ENCODE results near the gene MAD1L1. TPM values are rescaled to one million over a fixed set of nuclear protein-coding genes. Genes with fewer than 3 reads are reported as not detected.

Gene MAD1L1
- total RNA-seq, 1 experiment from 2014 or later, result 163 TPM

- in situ Hi-C loops (cut with HindIII; ENCODE audit: low sequenced_read_pairs), result no loop called here
Observed at GRCh38 chr7:2049111-2049781, 183.5 kb downstream of the MAD1L1 start.

GRCh38 chr7:2048531-2048930 is 184.2 kb downstream of the MAD1L1 start:
- in situ Hi-C loops (cut with HindIII; ENCODE audit: low sequenced_read_pairs), result no loop called here
- no peak for DNase-seq (ENCODE audit: low spot score)

More at GRCh38 chr7:2049111-2049781, 183.5 kb downstream of the MAD1L1 start:
- DNase-seq (ENCODE audit: low spot score), result no peak

DNA sequence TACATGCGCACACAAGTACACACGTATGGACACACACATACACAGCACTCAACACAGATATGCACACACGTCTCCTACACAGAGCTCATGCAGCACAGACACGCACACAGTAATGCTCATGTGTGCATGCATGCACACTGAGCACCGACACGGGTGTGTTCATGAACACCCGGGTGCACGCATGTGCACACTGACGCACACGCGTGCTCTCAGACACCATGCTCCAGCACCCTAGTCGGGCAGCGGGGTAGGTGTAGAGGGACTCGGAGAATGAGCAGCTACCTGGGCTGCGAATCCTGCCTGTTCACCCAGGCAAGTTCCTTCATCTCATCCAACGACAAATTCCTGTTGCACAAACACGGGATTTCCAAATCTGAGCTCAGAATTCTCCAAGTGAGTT is 184.7 kb downstream of the MAD1L1 start:
- in situ Hi-C loops (cut with HindIII; ENCODE audit: low sequenced_read_pairs), result no loop called here
- no peak for DNase-seq (ENCODE audit: low spot score)

- no peak for DNase-seq (ENCODE audit: low spot score)
- in situ Hi-C loops (cut with HindIII; ENCODE audit: low sequenced_read_pairs), result no loop called here
Observed at GRCh38 chr7:2046581-2047565, 185.9 kb downstream of the MAD1L1 start.

DNA sequence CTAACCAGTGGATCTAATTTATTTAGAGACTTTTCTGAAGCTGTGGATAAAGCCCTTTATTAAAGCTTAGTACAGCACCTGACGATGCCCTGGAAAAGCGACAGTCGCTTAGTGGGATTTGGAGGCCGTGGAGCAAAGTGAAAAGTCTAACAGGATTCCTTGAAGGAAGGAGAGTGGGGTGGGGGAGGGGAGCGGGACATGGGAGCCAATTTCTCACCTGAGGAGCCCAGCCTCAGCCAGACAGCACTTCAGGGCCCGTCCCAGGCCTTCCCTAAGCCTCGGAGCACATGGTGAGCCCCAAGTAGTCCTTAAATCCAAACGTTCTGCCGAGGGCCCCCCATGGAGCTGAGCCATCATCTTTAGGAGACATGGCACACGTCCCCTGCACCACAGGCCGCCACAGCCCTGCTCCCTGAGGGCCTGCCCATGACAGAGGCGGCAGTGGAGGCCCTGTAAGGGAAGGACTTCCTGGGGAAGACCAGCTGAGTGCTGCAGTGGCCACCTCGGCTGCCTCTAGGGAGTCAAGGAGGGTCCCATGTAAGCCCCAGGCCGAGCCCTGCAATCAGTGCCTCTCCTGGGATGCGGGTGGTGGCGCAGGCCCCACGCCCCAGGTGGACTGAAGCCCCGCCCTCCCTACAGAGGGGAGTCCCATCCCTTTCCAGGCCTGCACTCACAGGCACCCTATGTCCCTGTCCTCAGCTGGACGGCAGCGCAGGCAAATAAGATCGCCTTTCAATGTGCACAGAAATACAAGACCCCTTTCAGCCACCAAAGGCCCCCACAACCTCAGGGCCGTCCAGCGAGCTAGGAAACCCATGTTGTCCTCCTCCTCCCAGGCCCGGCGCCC is 187.0 kb downstream of the MAD1L1 start:
- no peak for DNase-seq (ENCODE audit: low spot score)
- in situ Hi-C loops (cut with HindIII; ENCODE audit: low sequenced_read_pairs), result no loop called here

GRCh38 chr7:2044883-2045471 is 187.8 kb downstream of the MAD1L1 start:
- no peak for DNase-seq (ENCODE audit: low spot score)
- in situ Hi-C loops (cut with HindIII; ENCODE audit: low sequenced_read_pairs), result no loop called here

GRCh38 chr7:2044311-2044882 is 188.3 kb downstream of the MAD1L1 start:
- in situ Hi-C loops (cut with HindIII; ENCODE audit: low sequenced_read_pairs), result no loop called here
- no peak for DNase-seq (ENCODE audit: low spot score)

DNA sequence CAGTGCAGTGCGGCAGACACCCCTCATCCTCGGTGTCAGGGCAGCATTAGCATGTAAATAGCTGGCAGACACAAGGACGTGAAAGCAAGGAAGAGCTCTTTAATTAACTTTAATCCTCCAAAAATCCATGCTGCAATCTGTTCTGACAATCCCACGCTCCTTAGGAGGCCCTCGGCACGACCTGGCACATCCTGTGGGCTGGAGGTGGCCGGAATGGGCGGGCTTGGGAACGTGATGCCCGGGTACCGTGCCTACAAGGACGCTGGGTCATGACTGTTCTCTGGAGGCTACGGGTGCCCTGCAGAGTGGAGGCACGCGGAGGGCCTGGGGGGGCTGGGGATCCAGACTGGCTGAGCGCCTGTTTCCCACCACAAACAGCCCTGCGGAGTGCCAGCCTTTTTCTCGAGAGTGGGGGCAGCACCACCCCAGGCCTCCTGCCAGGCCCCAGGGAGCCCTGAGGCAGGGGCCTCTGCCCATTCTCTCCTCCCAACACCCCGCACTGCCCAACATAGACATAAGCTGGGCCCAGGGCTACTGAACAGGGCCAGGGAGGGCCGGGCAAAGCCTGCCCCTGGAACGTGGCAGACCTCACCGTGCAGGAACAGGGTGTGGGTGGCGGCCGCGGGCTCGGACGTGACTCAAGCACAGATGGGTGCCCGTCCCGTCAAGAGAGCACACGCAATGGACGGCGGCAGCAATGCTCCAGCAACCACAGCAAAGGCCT is 189.3 kb downstream of the MAD1L1 start:
- peak; percentile 54 for DNase-seq (ENCODE audit: low spot score)
- in situ Hi-C loops (cut with HindIII; ENCODE audit: low sequenced_read_pairs), result no loop called here

- in situ Hi-C loops (cut with HindIII; ENCODE audit: low sequenced_read_pairs), result no loop called here
- no peak for DNase-seq (ENCODE audit: low spot score)
Observed at GRCh38 chr7:2042650-2043049, 190.1 kb downstream of the MAD1L1 start.

DNA sequence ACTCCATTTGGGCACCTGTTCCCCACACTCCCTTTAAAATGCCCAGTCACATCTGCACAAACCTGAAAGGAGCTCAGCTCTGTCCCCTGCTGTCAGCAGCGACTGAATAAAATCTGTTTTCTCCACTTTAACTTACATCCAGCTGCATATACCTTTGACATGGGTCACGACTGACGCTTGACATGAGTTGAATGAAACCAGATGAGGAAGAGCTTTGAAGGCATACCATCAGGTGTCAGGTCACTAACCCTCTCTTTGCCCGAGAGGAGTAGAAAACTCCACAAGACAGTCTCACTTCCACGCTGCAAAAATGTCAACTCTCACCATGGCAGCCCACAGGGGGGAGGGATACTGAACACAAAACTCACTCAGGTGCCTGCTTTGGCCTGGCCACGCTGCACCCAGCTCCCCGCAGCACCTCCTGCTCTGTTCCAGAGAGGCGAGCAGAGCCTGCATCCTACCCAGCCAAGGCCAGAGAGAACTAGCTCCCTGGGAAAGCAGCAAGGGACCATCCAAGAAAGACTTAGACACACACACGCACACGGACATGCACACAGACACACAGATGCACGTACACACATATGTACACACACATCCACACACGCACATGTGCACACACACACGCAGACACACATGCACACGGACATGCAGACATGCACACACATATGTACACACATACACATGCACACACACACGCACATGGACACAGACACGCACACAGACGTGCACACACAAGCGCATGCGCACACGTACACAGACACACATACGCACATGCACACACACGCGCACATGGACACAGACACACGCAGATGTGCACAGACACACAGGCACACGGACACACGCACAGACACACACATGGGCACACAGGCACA is 191.0 kb downstream of the MAD1L1 start:
- in situ Hi-C loops (cut with HindIII; ENCODE audit: low sequenced_read_pairs), result no loop called here
- DNase-seq (ENCODE audit: low spot score), result no peak

- DNase-seq (ENCODE audit: low spot score), result no peak
- in situ Hi-C loops (cut with HindIII; ENCODE audit: low sequenced_read_pairs), result no loop called here
Observed at GRCh38 chr7:2040893-2041270, 191.9 kb downstream of the MAD1L1 start.

DNA sequence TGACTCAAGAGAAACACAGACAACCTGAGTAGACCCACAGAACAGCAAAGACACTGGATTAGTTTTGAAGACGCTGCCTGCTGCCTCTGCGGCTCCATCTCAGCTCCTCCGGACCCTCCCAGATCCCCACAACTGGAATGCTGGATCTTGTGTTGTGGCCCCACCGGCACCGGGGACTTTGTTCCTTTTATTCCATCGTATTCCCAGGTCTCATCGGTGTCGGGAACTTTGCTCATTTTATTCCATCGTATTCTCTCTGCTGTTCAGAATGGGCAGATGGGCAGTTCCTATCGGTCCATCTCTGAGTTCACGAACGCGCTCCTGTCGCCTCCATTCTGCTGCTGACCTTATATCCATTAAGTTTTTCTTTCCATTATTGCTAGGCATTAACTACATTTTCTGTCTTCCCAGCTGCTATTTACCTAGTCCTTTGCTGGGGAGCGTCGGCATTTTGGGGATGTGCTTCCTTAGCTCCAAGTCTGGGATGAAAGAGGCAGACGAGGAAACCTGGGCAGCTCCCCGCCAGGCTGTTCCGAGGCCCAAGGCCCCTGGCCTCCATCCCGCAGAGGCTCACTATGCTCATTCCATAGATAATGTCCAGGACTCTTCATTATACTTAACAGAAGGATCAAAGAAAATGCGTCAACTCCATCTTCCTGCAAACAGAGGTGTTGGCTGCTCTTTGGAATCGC is 192.4 kb downstream of the MAD1L1 start:
- in situ Hi-C loops (cut with HindIII; ENCODE audit: low sequenced_read_pairs), result no loop called here
- no peak for DNase-seq (ENCODE audit: low spot score)

DNA sequence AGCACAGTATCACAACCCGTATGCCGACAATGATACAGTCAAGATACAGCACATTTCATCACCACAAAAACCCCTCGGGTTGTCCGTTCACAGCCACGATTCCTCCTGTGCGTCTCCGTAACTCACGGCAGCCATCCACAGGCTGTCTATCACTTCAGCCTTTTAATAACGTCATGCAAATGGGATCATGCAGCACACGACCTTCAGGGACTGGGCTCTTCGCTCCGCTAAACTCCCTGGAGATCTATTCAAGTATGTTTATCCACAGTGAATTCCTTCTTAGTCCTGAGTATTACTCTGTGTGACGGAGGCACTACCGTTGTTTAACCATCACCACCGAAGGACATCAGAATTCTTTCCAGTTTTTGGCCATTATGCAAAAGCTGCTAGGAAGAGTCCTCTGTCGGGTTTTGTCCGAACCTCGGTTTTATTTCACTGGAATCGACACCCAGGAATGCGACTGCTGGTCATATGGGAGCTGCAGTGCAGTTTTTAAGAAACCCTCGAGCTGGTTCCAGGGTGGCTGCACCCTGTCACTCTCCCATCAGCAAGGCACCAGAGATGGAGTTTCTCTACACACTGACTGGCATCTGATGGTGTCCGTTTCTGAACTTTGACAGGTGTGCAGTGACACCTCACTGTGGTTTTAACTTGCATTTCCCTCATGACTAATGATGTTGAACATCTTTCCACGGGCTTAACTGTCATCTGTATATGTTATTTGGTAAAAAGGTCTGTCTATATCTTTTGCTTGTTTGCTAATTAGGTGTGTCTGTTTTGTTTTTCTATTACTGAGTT is 193.6 kb downstream of the MAD1L1 start:
- DNase-seq (ENCODE audit: low spot score), result no peak
- in situ Hi-C loops (cut with HindIII; ENCODE audit: low sequenced_read_pairs), result no loop called here

- DNase-seq (ENCODE audit: low spot score), result no peak
- in situ Hi-C loops (cut with HindIII; ENCODE audit: low sequenced_read_pairs), result no loop called here
Observed at GRCh38 chr7:2037808-2038522, 194.8 kb downstream of the MAD1L1 start.

DNA sequence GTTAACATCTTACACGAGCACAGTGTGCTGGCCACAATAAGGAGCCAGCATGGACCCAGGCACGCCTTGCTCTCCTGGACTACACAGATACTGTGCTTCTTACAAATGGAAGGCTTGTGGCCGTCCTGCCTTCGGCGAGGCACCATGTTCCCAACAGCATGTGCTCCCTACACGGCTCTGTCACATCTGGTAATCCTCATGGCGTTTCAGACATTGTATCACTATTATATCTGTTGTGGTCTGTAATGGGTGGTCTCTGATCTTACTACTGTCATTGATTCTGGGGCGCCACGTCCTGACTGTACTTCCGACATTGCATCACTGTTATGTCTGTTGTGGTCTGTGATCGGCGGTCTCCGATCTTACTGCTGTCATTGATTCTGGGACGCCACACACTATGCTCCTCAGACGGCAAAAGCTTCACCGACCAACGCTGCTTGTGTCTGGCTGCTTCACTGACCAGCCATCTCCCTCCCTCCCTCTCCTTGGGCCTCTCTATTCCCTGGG is 195.4 kb downstream of the MAD1L1 start:
- in situ Hi-C loops (cut with HindIII; ENCODE audit: low sequenced_read_pairs), result no loop called here
- no peak for DNase-seq (ENCODE audit: low spot score)

All from G401 (cell line).